ENCODE data around the gene AUP1. TPM values are rescaled to one million over a fixed set of nuclear protein-coding genes. Genes with fewer than 3 reads are reported as not detected.

Gene AUP1
- total and polyA plus RNA-seq, 10 of the 15 experiments (the other 5 are each of a cell fraction or from before 2014, with no cell fraction given) = 39.1 to 215 (median 138) TPM

DNA sequence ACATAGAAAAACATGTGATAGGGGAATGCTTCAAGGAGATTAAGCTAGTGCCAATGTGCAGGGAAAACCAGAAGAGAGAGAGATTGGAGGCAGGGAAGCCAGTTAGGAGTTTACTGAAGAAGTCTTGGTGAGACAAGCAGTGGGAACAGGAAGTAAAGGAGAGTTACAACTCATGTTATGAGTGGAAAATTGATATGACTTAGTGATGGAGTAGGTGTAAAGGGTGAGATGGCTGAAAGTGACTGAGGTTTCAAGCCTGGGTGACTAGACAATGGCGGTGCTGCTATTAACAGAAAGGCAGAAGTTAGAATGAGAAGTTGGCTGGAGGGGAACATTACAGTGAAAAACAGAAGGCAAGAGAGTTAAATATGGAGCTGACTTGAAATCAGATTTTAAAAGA lies 41.6 kb upstream of the AUP1 start (continued):
- TF ChIP-seq, protein P1, sequence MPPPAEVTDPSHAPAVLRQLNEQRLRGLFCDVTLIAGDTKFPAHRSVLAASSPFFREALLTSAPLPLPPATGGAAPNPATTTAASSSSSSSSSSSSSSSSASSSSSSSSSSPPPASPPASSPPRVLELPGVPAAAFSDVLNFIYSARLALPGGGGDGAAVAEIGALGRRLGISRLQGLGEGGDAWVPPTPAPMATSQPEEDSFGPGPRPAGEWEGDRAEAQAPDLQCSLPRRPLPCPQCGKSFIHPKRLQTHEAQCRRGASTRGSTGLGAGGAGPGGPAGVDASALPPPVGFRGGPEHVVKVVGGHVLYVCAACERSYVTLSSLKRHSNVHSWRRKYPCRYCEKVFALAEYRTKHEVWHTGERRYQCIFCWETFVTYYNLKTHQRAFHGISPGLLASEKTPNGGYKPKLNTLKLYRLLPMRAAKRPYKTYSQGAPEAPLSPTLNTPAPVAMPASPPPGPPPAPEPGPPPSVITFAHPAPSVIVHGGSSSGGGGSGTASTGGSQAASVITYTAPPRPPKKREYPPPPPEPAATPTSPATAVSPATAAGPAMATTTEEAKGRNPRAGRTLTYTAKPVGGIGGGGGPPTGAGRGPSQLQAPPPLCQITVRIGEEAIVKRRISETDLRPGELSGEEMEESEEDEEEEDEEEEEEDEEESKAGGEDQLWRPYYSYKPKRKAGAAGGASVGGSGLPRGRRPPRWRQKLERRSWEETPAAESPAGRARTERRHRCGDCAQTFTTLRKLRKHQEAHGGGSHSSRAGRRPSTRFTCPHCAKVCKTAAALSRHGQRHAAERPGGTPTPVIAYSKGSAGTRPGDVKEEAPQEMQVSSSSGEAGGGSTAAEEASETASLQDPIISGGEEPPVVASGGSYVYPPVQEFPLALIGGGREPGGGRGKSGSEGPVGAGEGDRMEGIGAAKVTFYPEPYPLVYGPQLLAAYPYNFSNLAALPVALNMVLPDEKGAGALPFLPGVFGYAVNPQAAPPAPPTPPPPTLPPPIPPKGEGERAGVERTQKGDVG (CRISPR knock-in tag; IDR thresholded peaks at IDR 0.05) = no peak
- TF ChIP-seq, protein P2, sequence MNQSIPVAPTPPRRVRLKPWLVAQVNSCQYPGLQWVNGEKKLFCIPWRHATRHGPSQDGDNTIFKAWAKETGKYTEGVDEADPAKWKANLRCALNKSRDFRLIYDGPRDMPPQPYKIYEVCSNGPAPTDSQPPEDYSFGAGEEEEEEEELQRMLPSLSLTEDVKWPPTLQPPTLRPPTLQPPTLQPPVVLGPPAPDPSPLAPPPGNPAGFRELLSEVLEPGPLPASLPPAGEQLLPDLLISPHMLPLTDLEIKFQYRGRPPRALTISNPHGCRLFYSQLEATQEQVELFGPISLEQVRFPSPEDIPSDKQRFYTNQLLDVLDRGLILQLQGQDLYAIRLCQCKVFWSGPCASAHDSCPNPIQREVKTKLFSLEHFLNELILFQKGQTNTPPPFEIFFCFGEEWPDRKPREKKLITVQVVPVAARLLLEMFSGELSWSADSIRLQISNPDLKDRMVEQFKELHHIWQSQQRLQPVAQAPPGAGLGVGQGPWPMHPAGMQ (IDR thresholded peaks at IDR 0.05; ENCODE audit: borderline replicate concordance) = no peak; the same call in 1 of the 2 replicates
- TF ChIP-seq, protein P3, sequence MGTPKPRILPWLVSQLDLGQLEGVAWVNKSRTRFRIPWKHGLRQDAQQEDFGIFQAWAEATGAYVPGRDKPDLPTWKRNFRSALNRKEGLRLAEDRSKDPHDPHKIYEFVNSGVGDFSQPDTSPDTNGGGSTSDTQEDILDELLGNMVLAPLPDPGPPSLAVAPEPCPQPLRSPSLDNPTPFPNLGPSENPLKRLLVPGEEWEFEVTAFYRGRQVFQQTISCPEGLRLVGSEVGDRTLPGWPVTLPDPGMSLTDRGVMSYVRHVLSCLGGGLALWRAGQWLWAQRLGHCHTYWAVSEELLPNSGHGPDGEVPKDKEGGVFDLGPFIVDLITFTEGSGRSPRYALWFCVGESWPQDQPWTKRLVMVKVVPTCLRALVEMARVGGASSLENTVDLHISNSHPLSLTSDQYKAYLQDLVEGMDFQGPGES (IDR thresholded peaks at IDR 0.05) = no peak
- TF ChIP-seq, protein P4, sequence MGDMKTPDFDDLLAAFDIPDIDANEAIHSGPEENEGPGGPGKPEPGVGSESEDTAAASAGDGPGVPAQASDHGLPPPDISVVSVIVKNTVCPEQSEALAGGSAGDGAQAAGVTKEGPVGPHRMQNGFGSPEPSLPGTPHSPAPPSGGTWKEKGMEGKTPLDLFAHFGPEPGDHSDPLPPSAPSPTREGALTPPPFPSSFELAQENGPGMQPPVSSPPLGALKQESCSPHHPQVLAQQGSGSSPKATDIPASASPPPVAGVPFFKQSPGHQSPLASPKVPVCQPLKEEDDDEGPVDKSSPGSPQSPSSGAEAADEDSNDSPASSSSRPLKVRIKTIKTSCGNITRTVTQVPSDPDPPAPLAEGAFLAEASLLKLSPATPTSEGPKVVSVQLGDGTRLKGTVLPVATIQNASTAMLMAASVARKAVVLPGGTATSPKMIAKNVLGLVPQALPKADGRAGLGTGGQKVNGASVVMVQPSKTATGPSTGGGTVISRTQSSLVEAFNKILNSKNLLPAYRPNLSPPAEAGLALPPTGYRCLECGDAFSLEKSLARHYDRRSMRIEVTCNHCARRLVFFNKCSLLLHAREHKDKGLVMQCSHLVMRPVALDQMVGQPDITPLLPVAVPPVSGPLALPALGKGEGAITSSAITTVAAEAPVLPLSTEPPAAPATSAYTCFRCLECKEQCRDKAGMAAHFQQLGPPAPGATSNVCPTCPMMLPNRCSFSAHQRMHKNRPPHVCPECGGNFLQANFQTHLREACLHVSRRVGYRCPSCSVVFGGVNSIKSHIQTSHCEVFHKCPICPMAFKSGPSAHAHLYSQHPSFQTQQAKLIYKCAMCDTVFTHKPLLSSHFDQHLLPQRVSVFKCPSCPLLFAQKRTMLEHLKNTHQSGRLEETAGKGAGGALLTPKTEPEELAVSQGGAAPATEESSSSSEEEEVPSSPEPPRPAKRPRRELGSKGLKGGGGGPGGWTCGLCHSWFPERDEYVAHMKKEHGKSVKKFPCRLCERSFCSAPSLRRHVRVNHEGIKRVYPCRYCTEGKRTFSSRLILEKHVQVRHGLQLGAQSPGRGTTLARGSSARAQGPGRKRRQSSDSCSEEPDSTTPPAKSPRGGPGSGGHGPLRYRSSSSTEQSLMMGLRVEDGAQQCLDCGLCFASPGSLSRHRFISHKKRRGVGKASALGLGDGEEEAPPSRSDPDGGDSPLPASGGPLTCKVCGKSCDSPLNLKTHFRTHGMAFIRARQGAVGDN (IDR thresholded peaks at IDR 0.05) = peak; percentile 80
- TF ChIP-seq BCL11A (IDR thresholded peaks at IDR 0.05; ENCODE audit: low read depth, low read length) (peak; percentile 90), EP300 (IDR thresholded peaks at IDR 0.05; ENCODE audit: borderline replicate concordance in 1 of 2, control insufficient read depth in 1 of 2, low read depth in 2 of 2, low read length in 2 of 2) (peak; percentile 80 to 92; a peak in 3 of 4 replicates), ZNF217 (IDR thresholded peaks at IDR 0.05) (no peak), RELA (IDR thresholded peaks at IDR 0.05; ENCODE audit: borderline replicate concordance, partially characterized antibody) (no peak), SUZ12 (IDR thresholded peaks at IDR 0.05; ENCODE audit: unreplicated experiment) (no peak), TCF7 (IDR thresholded peaks at IDR 0.05; ENCODE audit: borderline replicate concordance) (no peak), CHD2 (IDR thresholded peaks at IDR 0.05; ENCODE audit: borderline replicate concordance, low read depth, low read length) (0 out of 2 replicates have a peak, but pooled peaks have one; percentile 61), SPI1 (IDR thresholded peaks at IDR 0.05; ENCODE audit: borderline replicate concordance, insufficient read depth, low read depth, low read length) (peak; percentile 34; the same call in 1 of the 2 replicates), SMAD1 (IDR thresholded peaks at IDR 0.05; ENCODE audit: low read depth, partially characterized antibody) (peak; percentile 22)
- TF ChIP-seq, protein P5, sequence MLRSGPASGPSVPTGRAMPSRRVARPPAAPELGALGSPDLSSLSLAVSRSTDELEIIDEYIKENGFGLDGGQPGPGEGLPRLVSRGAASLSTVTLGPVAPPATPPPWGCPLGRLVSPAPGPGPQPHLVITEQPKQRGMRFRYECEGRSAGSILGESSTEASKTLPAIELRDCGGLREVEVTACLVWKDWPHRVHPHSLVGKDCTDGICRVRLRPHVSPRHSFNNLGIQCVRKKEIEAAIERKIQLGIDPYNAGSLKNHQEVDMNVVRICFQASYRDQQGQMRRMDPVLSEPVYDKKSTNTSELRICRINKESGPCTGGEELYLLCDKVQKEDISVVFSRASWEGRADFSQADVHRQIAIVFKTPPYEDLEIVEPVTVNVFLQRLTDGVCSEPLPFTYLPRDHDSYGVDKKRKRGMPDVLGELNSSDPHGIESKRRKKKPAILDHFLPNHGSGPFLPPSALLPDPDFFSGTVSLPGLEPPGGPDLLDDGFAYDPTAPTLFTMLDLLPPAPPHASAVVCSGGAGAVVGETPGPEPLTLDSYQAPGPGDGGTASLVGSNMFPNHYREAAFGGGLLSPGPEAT (IDR thresholded peaks at IDR 0.05; ENCODE audit: low read depth) = peak; percentile 96

All from GM12878 (cell line).